GM12875 (cell line): ENCODE measurements around the gene TMC6.
"Not testable (repeated sequence)": the region's sequence is repeated elsewhere in the genome, so short reads cannot be mapped to it uniquely, and the experiment has no call there.

ENCODE experiments used
- H3K4me3 ChIP-seq: one replicate; pipeline ENCODE4 v1.5.1; 2011; ENCODE audit warnings: low read depth, low read length, control low read depth
- CTCF ChIP-seq: IDR thresholded peaks from 2 replicates; pipeline ENCODE4 v1.5.1; 2011; ENCODE audit warnings: low read depth, mild to moderate bottlenecking, control low read depth, inconsistent platforms, low read length, moderate library complexity, borderline replicate concordance; ENCODE audit not compliant: insufficient read depth

Gene TMC6

GRCh38 chr17:78086740-78087139, 41.8 kb downstream of the TMC6 start:
- no peak for TF ChIP-seq CTCF
- no peak overlapping the region for H3K4me3 ChIP-seq

- H3K4me3 ChIP-seq = no peak overlapping the region
- no peak for TF ChIP-seq CTCF
These were observed 45.6 kb downstream of the TMC6 start for GRCh38 chr17:78082988-78083387.

GRCh38 chr17:78082355-78082872, 46.1 kb downstream of the TMC6 start:
- H3K4me3 ChIP-seq = not testable (repeated sequence)

- TF ChIP-seq CTCF = no peak
- H3K4me3 ChIP-seq = no peak overlapping the region
These were observed 47.0 kb downstream of the TMC6 start for GRCh38 chr17:78081551-78081950.

- TF ChIP-seq CTCF = no peak
- no peak overlapping the region for H3K4me3 ChIP-seq
These were observed 49.3 kb downstream of the TMC6 start for GRCh38 chr17:78079253-78079652.

GRCh38 chr17:78075545-78075944, 53.0 kb downstream of the TMC6 start:
- no peak for TF ChIP-seq CTCF
- H3K4me3 ChIP-seq = no peak overlapping the region

GRCh38 chr17:78075011-78075410, 53.5 kb downstream of the TMC6 start:
- H3K4me3 ChIP-seq = no peak overlapping the region
- TF ChIP-seq CTCF = no peak

GRCh38 chr17:78072961-78073360, 55.6 kb downstream of the TMC6 start:
- H3K4me3 ChIP-seq = no peak overlapping the region
- TF ChIP-seq CTCF = no peak
